Gastroesophageal sphincter (tissue), 3 donors: ENCODE measurements around the gene ANGEL1.

Experiments used
- EP300 ChIP-seq: sonication (generic); formaldehyde crosslinking; IDR thresholded peaks from one replicate; pipeline ENCODE4 v1.6.1; 2017; ENCODE audit warnings: antibody characterized with exemption, mild to moderate bottlenecking
- POLR2A ChIP-seq, 2 donors: fragments of 450-650 bp; IDR thresholded peaks; one replicate each; pipeline ENCODE4 v1.6.1; 2017; ENCODE audit warnings: antibody characterized with exemption in 2 of 2, mild to moderate bottlenecking in 2 of 2, moderate library complexity in 1 of 2
- POLR2AphosphoS5 ChIP-seq: sonication (generic); formaldehyde crosslinking; IDR thresholded peaks from one replicate; pipeline ENCODE4 v1.6.1; 2017; ENCODE audit warnings: antibody characterized with exemption
- TF ChIP-seq, protein P1 (sequence below), 4 experiments: fragments of 200-600 bp in 2 of 4; fragments of 450-650 bp in 2 of 4; sonication (generic) in 1 of 4; IDR thresholded peaks; one replicate each; pipeline ENCODE4 v1.5.1; 2017 to 2019; ENCODE audit warnings: antibody characterized with exemption in 4 of 4, mild to moderate bottlenecking in 2 of 4, moderate library complexity in 2 of 4

DNA sequence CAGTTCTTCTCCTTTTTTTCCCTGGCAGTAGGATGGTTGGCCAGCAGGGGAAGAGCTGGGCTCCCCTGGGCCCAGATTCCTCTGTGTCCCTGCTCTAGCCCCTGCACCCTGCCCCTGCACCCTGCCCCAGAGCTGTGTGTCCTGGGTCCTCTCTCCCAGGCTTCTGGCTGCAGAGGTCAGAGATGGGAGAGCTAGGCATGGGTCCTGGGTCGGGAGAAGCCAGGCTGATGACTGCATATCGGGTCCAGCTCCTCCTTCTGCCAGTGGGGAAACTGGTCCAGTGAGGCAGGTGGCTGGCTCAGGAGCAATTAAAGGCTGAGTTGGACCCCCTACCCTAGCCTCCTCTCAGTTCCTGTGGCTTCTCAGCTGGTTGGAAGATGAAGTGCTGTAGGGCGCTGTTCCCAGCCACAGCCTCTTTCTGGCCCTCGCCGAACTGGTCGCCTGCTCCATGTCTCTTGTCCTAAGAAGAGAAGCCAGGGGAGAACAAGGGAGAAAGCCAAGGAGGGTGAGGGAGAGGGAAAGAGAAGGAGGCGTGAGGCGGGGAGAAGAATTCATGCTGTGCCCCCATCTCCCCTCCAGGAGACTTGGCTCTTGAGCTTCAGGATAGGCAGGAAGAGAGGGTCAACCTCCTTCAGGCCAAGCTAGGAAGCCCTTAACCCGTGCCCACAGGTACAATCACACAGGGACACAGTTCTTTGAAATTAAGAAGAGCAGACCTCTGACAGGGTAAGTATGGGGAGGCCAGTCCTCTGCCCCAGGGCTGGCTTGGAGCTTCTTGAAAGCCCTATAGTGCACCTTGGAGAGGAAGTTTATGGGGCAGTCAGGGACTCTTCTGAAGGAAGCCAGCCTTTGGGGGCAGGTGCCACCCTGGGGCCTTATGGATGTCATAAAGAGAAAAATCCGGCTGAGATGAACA is 41.9 kb downstream of the ANGEL1 start:
- TF ChIP-seq, protein P1, sequence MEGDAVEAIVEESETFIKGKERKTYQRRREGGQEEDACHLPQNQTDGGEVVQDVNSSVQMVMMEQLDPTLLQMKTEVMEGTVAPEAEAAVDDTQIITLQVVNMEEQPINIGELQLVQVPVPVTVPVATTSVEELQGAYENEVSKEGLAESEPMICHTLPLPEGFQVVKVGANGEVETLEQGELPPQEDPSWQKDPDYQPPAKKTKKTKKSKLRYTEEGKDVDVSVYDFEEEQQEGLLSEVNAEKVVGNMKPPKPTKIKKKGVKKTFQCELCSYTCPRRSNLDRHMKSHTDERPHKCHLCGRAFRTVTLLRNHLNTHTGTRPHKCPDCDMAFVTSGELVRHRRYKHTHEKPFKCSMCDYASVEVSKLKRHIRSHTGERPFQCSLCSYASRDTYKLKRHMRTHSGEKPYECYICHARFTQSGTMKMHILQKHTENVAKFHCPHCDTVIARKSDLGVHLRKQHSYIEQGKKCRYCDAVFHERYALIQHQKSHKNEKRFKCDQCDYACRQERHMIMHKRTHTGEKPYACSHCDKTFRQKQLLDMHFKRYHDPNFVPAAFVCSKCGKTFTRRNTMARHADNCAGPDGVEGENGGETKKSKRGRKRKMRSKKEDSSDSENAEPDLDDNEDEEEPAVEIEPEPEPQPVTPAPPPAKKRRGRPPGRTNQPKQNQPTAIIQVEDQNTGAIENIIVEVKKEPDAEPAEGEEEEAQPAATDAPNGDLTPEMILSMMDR (IDR thresholded peaks at IDR 0.05) = no peak
- no peak for TF ChIP-seq POLR2A (IDR thresholded peaks at IDR 0.05)
- TF ChIP-seq EP300 = no peak
- TF ChIP-seq POLR2AphosphoS5 = no peak
